ENCODE results near the gene NGB.

Gene NGB

GRCh38 chr14:77230914-77231313 lies 40.1 kb downstream of the NGB start:
- no peak for DNase-seq (ENCODE audit: low read depth)

- no peak for DNase-seq (ENCODE audit: low read depth)
Observed at GRCh38 chr14:77228056-77228455, 43.0 kb downstream of the NGB start.

GRCh38 chr14:77225892-77226557 lies 45.0 kb downstream of the NGB start:
- no peak for DNase-seq (ENCODE audit: low read depth)

GRCh38 chr14:77225254-77225653 lies 45.8 kb downstream of the NGB start:
- no peak for DNase-seq (ENCODE audit: low read depth)

- DNase-seq (ENCODE audit: low read depth), result no peak
Observed at GRCh38 chr14:77224212-77224611, 46.8 kb downstream of the NGB start.

GRCh38 chr14:77222546-77223225 lies 48.3 kb downstream of the NGB start:
- no peak for DNase-seq (ENCODE audit: low read depth)

- DNase-seq (ENCODE audit: low read depth), result no peak
Observed at GRCh38 chr14:77221241-77221871, 49.6 kb downstream of the NGB start.

- DNase-seq (ENCODE audit: low read depth), result no peak
Observed at GRCh38 chr14:77220246-77221017, 50.6 kb downstream of the NGB start.

- DNase-seq (ENCODE audit: low read depth), result no peak
Observed at GRCh38 chr14:77219591-77219990, 51.4 kb downstream of the NGB start.

- no peak for DNase-seq (ENCODE audit: low read depth)
Observed at GRCh38 chr14:77217551-77217950, 53.5 kb downstream of the NGB start.

Measured in non-pigmented ciliary epithelial cell (primary cell).